ENCODE data around the gene RAB11FIP3. TPM values are rescaled to one million over a fixed set of nuclear protein-coding genes. Genes with fewer than 3 reads are reported as not detected.

RAB11FIP3 gene
- total and polyA plus RNA-seq, 9 of the 15 experiments (the other 6 are each of a cell fraction or from before 2014, with no cell fraction given) = 0.46 to 13.1 (median 4.3) TPM

GRCh38 chr16:380762-381011, 44.8 kb upstream of the RAB11FIP3 start (continued):
- no peak for TF ChIP-seq PATZ1 (CRISPR knock-in tag; IDR thresholded peaks at IDR 0.05; ENCODE audit: borderline replicate concordance)
- no peak for TF ChIP-seq THRAP3 (IDR thresholded peaks at IDR 0.05; ENCODE audit: borderline replicate concordance)
- TF ChIP-seq TCF3 (CRISPR knock-in tag; IDR thresholded peaks at IDR 0.05) = no peak
- no peak for TF ChIP-seq NFIC (IDR thresholded peaks at IDR 0.05)
- TF ChIP-seq NFYB (IDR thresholded peaks at IDR 0.05; ENCODE audit: extremely low read depth, insufficient read length) = no peak
- no peak for TF ChIP-seq SMAD3 (CRISPR knock-in tag; conservative IDR thresholded peaks at IDR 0.05)
- no peak for TF ChIP-seq ZNF12 (CRISPR knock-in tag; IDR thresholded peaks at IDR 0.05)

GRCh38 chr16:381012-381788, 44.2 kb upstream of the RAB11FIP3 start:
- DNase-seq (ENCODE audit: extremely low read depth in 1 of 4, low spot score in 3 of 4) (peak; percentile 46 to 62 (median 58)), ATAC-seq (peak; percentile 80), FAIRE-seq (no peak)
- WGBS (ENCODE audit: insufficient coverage, low coverage, missing lambda C conversion rate) = 1% methylated on average over 31 of the region's 73 CpGs
- Histone ChIP-seq H3K79me2 (ENCODE audit: control insufficient read depth, insufficient read depth, low read length) (peaks cover 33% of the 10 kb centered on the region), H3K27me3 (ENCODE audit: control insufficient read depth in 2 of 2, insufficient read depth in 2 of 2, low read length in 2 of 2) (no peaks in the 10 kb centered on the region), H3K4me3 (peak overlapping the region; percentile 94), H3K9ac (ENCODE audit: insufficient read depth in 1 of 2, low read depth in 2 of 2, low read length in 2 of 2) (peak overlapping the region; percentile 80 to 88), H3K9me3 (replicated peaks; ENCODE audit: control insufficient read depth, insufficient read depth, low read depth, low read length) (no peaks in the 10 kb centered on the region), H3K4me1 (replicated peaks in 1 of 2; ENCODE audit: control insufficient read depth in 2 of 2, insufficient read depth in 2 of 2, low read length in 2 of 2) (peaks cover under 1 to 64% of the 10 kb centered on the region in 2 experiments; a peak in 4 of 5 replicates), H4K20me1 (replicated peaks; ENCODE audit: control insufficient read depth, insufficient read depth, low read length) (no peaks in the 10 kb centered on the region), H3K36me3 (ENCODE audit: control insufficient read depth, insufficient read depth, low read length) (peaks cover 16% of the 10 kb centered on the region; the same call in 2 of the 3 replicates), H3K9me1 (ENCODE audit: control insufficient read depth, insufficient read depth, low read length) (no peaks in the 10 kb centered on the region), H2AFZ (ENCODE audit: low read depth, low read length) (no peak overlapping the region), H3K4me2 (ENCODE audit: insufficient read depth, low read length) (peak overlapping the region; percentile 65), H3K27ac (ENCODE audit: extremely low read depth, low read depth, low read length) (peak overlapping the region; percentile 75)
- CTCF ChIA-PET (ENCODE audit: low intra/inter-chr PET ratio) = interaction anchor here (0.9 kb wide), 1 partner anchor 11 kb away, joined by 3 read pairs; the partner anchor contains the start of gene MRPL28
- no TSS peak for BruUV-seq (replicated peaks)
- POLR2A ChIA-PET = interaction anchor here (0.6 kb wide), 1 partner anchor 63 kb away, joined by 3 read pairs; no protein-coding TSS in a partner anchor
- intact Hi-C loops (cut with micrococcal nuclease) (no loop called here), in situ Hi-C loops (cut with MboI) (no loop called here)
- TF ChIP-seq MAZ (CRISPR knock-in tag; conservative IDR thresholded peaks at IDR 0.05 in 1 of 2, IDR thresholded peaks at IDR 0.05 in 1 of 2) = peak in 1 of 2 experiments; percentile 50; a peak in 1 of 4 replicates
- TF ChIP-seq REST (IDR thresholded peaks at IDR 0.05; ENCODE audit: borderline replicate concordance) = 0 out of 2 replicates have a peak, but pooled peaks have one; percentile 15
- no peak for TF ChIP-seq REST (CRISPR knock-in tag; IDR thresholded peaks at IDR 0.05; ENCODE audit: low read depth)

Data from K562 (cell line).